H7 (cell line): Measurements from ENCODE around the gene GLCE. TPM values are rescaled to one million over a fixed set of nuclear protein-coding genes. Genes with fewer than 3 reads are reported as not detected.

ENCODE experiments used
- total RNA-seq: library from RNA; depleted of rRNA; stranded (reverse); fragments of >200 nt; shearing (Covaris generic); gene quantifications from 2 replicates; pipeline ENCODE4 v1.2.3, GENCODE V29; 2014; rRNA removed

The GLCE gene
- total RNA-seq, 1 experiment from 2014 or later, result 7.0 TPM

Other genes starting within 250 kb of the GLCE start
- gene SPESP1, start 230.1 kb upstream of the GLCE start, total RNA-seq, result 0.33 and 0.48 TPM in 2 replicates
- not detected in 2 replicates for gene NOX5, start 145.9 kb upstream of the GLCE start, total RNA-seq
- gene PAQR5, start 138.3 kb downstream of the GLCE start, total RNA-seq, result 3.8 and 3.9 TPM in 2 replicates